ENCODE results near the gene HMGCLL1. TPM values are rescaled to one million over a fixed set of nuclear protein-coding genes. Genes with fewer than 3 reads are reported as not detected.

Gene HMGCLL1
- polyA plus RNA-seq, 1 of the 3 experiments (the other 2 are of a cell fraction): not detected

DNA sequence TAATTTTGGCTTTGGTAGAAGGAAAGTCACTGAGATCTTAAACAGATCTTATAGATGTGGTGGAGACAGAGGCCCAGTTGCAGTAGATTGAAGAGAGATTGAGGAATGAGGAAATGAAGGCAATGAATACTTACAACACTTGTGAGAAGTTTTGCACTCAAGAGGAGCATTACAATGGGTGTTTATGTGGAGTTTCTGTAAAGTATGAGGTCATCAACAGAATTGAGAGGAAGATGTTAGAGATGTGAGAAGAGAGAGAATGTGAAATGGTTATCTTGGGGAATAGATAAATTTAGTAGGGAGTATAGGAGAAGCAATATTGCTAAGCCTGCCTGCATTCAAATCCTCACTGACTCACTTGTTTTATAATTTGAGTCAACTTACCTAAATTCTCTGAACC, 168.3 kb downstream of the HMGCLL1 start:
- H3K4me1 ChIP-seq (ENCODE audit: control insufficient read depth in 1 of 2, insufficient read depth in 2 of 2, low read depth in 1 of 2, low read length in 1 of 2): no peaks in the 10 kb centered on the region
- H3K27ac ChIP-seq (ENCODE audit: low read depth in 2 of 2, low read length in 1 of 2): no peak overlapping the region
- H3K36me3 ChIP-seq (replicated peaks in 1 of 2; ENCODE audit: control insufficient read depth in 1 of 2, insufficient read depth in 2 of 2, low read length in 1 of 2): no peaks in the 10 kb centered on the region
- H3K79me2 ChIP-seq (ENCODE audit: insufficient read depth): no peaks in the 10 kb centered on the region
- H3K27me3 ChIP-seq (ENCODE audit: insufficient read depth): no peaks in the 10 kb centered on the region
- no peak overlapping the region for H3K4me2 ChIP-seq
- H4K20me1 ChIP-seq (ENCODE audit: insufficient read depth): no peaks in the 10 kb centered on the region
- ChIA-PET CTCF (no interaction called here), POLR2A (no interaction called here)
- H3K9ac ChIP-seq: no peak overlapping the region
- TF ChIP-seq JUND (IDR thresholded peaks at IDR 0.05): no peak
- TF ChIP-seq, protein P1, sequence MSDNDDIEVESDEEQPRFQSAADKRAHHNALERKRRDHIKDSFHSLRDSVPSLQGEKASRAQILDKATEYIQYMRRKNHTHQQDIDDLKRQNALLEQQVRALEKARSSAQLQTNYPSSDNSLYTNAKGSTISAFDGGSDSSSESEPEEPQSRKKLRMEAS (IDR thresholded peaks at IDR 0.05; ENCODE audit: low read depth): no peak
- no peak for TF ChIP-seq TAF1 (IDR thresholded peaks at IDR 0.05; ENCODE audit: borderline replicate concordance, low read depth, low read length)
- TF ChIP-seq, protein P2, sequence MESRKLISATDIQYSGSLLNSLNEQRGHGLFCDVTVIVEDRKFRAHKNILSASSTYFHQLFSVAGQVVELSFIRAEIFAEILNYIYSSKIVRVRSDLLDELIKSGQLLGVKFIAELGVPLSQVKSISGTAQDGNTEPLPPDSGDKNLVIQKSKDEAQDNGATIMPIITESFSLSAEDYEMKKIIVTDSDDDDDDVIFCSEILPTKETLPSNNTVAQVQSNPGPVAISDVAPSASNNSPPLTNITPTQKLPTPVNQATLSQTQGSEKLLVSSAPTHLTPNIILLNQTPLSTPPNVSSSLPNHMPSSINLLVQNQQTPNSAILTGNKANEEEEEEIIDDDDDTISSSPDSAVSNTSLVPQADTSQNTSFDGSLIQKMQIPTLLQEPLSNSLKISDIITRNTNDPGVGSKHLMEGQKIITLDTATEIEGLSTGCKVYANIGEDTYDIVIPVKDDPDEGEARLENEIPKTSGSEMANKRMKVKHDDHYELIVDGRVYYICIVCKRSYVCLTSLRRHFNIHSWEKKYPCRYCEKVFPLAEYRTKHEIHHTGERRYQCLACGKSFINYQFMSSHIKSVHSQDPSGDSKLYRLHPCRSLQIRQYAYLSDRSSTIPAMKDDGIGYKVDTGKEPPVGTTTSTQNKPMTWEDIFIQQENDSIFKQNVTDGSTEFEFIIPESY (IDR thresholded peaks at IDR 0.05; ENCODE audit: borderline replicate concordance, low read depth): no peak
- TF ChIP-seq, protein P3, sequence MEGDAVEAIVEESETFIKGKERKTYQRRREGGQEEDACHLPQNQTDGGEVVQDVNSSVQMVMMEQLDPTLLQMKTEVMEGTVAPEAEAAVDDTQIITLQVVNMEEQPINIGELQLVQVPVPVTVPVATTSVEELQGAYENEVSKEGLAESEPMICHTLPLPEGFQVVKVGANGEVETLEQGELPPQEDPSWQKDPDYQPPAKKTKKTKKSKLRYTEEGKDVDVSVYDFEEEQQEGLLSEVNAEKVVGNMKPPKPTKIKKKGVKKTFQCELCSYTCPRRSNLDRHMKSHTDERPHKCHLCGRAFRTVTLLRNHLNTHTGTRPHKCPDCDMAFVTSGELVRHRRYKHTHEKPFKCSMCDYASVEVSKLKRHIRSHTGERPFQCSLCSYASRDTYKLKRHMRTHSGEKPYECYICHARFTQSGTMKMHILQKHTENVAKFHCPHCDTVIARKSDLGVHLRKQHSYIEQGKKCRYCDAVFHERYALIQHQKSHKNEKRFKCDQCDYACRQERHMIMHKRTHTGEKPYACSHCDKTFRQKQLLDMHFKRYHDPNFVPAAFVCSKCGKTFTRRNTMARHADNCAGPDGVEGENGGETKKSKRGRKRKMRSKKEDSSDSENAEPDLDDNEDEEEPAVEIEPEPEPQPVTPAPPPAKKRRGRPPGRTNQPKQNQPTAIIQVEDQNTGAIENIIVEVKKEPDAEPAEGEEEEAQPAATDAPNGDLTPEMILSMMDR (IDR thresholded peaks at IDR 0.05): no peak
- no peak for TF ChIP-seq MEF2A (IDR thresholded peaks at IDR 0.05; ENCODE audit: borderline replicate concordance, low read depth)
- TF ChIP-seq RFX5 (IDR thresholded peaks at IDR 0.05; ENCODE audit: low read length): no peak
- TF ChIP-seq RAD21 (IDR thresholded peaks at IDR 0.05; ENCODE audit: low read length): no peak
- no peak for TF ChIP-seq GABPA (IDR thresholded peaks at IDR 0.05; ENCODE audit: low read depth)
- no peaks in the 10 kb centered on the region for H3K9me3 ChIP-seq
- no peak overlapping the region for H2AFZ ChIP-seq (ENCODE audit: low read depth)
- H3K4me3 ChIP-seq (ENCODE audit: low read depth in 2 of 2, low read length in 1 of 2): no peak overlapping the region
- DNase-seq: no peak
- H3F3A ChIP-seq (replicated peaks; ENCODE audit: insufficient read depth): no peaks in the 10 kb centered on the region
- H3K9me2 ChIP-seq: no peaks in the 10 kb centered on the region

DNA sequence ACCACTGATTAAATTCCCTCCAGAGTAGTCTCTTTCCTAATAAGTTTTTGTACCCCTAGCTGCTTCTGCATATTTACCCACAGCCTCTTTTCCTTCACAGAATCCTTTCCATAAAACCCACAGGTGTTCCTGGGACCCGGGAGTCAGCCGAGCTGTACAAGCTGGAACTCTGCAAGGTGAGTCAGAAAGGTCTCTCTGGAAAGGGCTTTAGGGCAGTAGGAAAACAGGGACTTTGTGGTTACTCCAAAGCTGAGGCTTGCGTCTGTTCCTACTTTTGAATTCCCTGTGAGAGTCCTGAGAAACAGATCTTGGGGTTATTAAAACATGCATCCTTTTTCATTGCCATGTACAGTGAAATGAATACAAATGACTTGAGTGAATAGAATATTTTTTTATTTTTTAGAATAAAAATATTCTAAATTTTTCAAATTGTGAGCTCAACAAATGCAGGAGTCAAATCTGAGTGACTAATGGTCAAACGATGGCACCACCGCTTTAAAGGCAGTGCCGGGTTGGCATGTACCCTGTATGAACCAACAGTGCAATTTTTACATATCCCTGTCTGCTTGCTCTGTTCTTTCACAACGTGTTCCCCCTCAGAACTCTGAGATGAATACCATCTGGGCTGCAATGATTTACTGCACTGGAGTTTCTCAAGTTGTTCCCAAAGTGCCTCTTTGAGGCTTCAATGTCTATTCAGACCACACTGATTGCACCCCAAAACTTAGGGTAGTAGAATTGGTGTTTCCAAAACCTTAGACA, 173.3 kb downstream of the HMGCLL1 start:
- POLR2A ChIA-PET: no interaction called here
- no peak overlapping the region for H3K4me2 ChIP-seq
- DNase-seq: no peak

More for the DNA sequence above, 173.3 kb downstream of the HMGCLL1 start:
- no peaks in the 10 kb centered on the region for H3K4me1 ChIP-seq (ENCODE audit: control insufficient read depth in 1 of 2, insufficient read depth in 2 of 2, low read depth in 1 of 2, low read length in 1 of 2)
- H3K27ac ChIP-seq (ENCODE audit: low read depth in 2 of 2, low read length in 1 of 2): no peak overlapping the region
- no peak overlapping the region for H2AFZ ChIP-seq (ENCODE audit: low read depth)
- whole genome bisulfite sequencing (ENCODE audit: low lambda C conversion rate): 16% methylated on average over 7 of the region's 7 CpGs
- no peaks in the 10 kb centered on the region for H3K36me3 ChIP-seq (replicated peaks in 1 of 2; ENCODE audit: control insufficient read depth in 1 of 2, insufficient read depth in 2 of 2, low read length in 1 of 2)
- TF ChIP-seq, protein P2 (IDR thresholded peaks at IDR 0.05; ENCODE audit: borderline replicate concordance, low read depth): no peak
- TF ChIP-seq CHD2 (IDR thresholded peaks at IDR 0.05; ENCODE audit: low read length, partially characterized antibody) (no peak), EZH2phosphoT487 (IDR thresholded peaks at IDR 0.05; ENCODE audit: borderline replicate concordance, low read depth) (no peak), FOSL2 (IDR thresholded peaks at IDR 0.05; ENCODE audit: borderline replicate concordance, low read depth) (no peak)
- H3F3A ChIP-seq (replicated peaks; ENCODE audit: insufficient read depth): no peaks in the 10 kb centered on the region
- H3K9me3 ChIP-seq: no peaks in the 10 kb centered on the region
- no peak overlapping the region for H3K9ac ChIP-seq
- H3K9me2 ChIP-seq: no peaks in the 10 kb centered on the region
- no peaks in the 10 kb centered on the region for H4K20me1 ChIP-seq (ENCODE audit: insufficient read depth)
- H3K4me3 ChIP-seq (ENCODE audit: low read depth in 2 of 2, low read length in 1 of 2): no peak overlapping the region
- CTCF ChIA-PET: no interaction called here
- H3K79me2 ChIP-seq (ENCODE audit: insufficient read depth): no peaks in the 10 kb centered on the region
- H3K27me3 ChIP-seq (ENCODE audit: insufficient read depth): no peaks in the 10 kb centered on the region

All from SK-N-SH (cell line).